OCI-LY3 (cell line): ENCODE results near the gene PTPRD.
"Not testable (repeated sequence)": the region's sequence is repeated elsewhere in the genome, so short reads cannot be mapped to it uniquely, and the experiment has no call there.

Source experiments
- H2AFZ ChIP-seq: fragments of 200-600, 300-600 bp; shearing (Covaris generic); 2 replicates; pipeline ENCODE4 v1.6.0; 2014; ENCODE audit warnings: antibody characterized with exemption, low read depth, low read length
- H3K27ac ChIP-seq: fragments of 200-600, 300-600 bp; sonication (generic); 2 replicates; pipeline ENCODE4 v1.5.1; 2014; ENCODE audit warnings: mild to moderate bottlenecking, low read length, moderate library complexity, mixed read lengths
- H3K27me3 ChIP-seq: fragments of 200-600, 300-600 bp; sonication (generic); 2 replicates; pipeline ENCODE4 v1.6.1; 2014; ENCODE audit warnings: low read depth, low read length, mixed read lengths
- H3K36me3 ChIP-seq: fragments of 200-600, 300-600 bp; sonication (generic); replicated peaks from 2 replicates; pipeline ENCODE3; 2014; ENCODE audit warnings: low read depth, low read length, mixed read lengths
- H3K4me1 ChIP-seq: fragments of 300-600, 200-600 bp; sonication (generic); 2 replicates; pipeline ENCODE4 v1.6.1; 2014; ENCODE audit warnings: low read length, mixed read lengths
- H3K4me2 ChIP-seq: fragments of 200-600, 300-600 bp; sonication (generic); 2 replicates; pipeline ENCODE4 v1.6.1; 2014; ENCODE audit warnings: low read length, mixed read lengths
- H3K4me3 ChIP-seq: fragments of 300-600, 200-600 bp; sonication (generic); 2 replicates; pipeline ENCODE4 v1.5.1; 2014; ENCODE audit warnings: antibody characterized with exemption, mild to moderate bottlenecking, low read length, moderate library complexity
- H3K79me2 ChIP-seq: fragments of 300-600, 200-600 bp; shearing (Covaris generic); 2 replicates; pipeline ENCODE4 v1.6.1; 2014; ENCODE audit warnings: mild to moderate bottlenecking, low read length, mixed read lengths
- H3K9ac ChIP-seq: fragments of 300-600, 200-600 bp; shearing (Covaris generic); 2 replicates; pipeline ENCODE4 v1.6.0; 2014; ENCODE audit warnings: mild to moderate bottlenecking, low read length, moderate library complexity
- H3K9me3 ChIP-seq: fragments of 200-600, 300-600 bp; shearing (Covaris generic); 2 replicates; pipeline ENCODE4 v1.6.1; 2014; ENCODE audit warnings: low read length, mixed read lengths; ENCODE audit not compliant: insufficient read depth
- H4K20me1 ChIP-seq: fragments of 200-600, 300-600 bp; sonication (generic); 2 replicates; pipeline ENCODE4 v1.6.1; 2016; ENCODE audit warnings: low read length, mixed read lengths; ENCODE audit not compliant: insufficient read depth
- EZH2phosphoT487 ChIP-seq: fragments of 200-600 bp; shearing (Covaris generic); IDR thresholded peaks from 2 replicates; pipeline ENCODE4 v1.6.1; 2018; ENCODE audit warnings: antibody characterized with exemption, mixed run types, low read depth
- TF ChIP-seq, protein P1 (sequence below): fragments of 200-600, 300-600 bp; sonication (generic); IDR thresholded peaks from 2 replicates; pipeline ENCODE4 v1.5.1; 2014; ENCODE audit warnings: antibody characterized with exemption, low read length, low read depth

PTPRD gene

DNA sequence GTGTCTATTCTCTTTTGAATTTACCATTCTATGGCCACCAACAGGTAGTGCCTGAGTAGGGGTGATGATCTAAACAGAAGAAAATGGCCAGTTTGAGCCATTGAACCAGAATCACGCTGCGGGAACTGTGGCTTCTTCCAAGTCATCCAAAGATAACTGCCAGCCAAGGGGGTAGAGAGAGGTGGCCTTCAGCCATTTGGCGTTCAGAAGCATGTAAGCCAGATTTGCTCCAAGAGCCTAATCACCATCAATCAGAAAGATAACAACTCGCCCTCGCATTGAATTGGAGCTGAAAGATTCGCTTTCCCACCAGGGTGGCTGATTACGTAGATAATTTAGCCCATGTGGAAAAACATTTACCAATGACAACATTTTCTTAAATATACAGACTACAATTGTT lies 1510.5 kb downstream of the PTPRD start:
- Histone ChIP-seq H3K27me3 (no peaks in the 10 kb centered on the region), H3K4me2 (no peak overlapping the region), H2AFZ (no peak overlapping the region), H3K79me2 (no peaks in the 10 kb centered on the region), H3K27ac (no peak overlapping the region), H4K20me1 (no peaks in the 10 kb centered on the region), H3K4me1 (no peaks in the 10 kb centered on the region), H3K9ac (no peak overlapping the region), H3K4me3 (no peak overlapping the region), H3K9me3 (no peaks in the 10 kb centered on the region), H3K36me3 (no peaks in the 10 kb centered on the region)
- no peak for TF ChIP-seq EZH2phosphoT487

DNA sequence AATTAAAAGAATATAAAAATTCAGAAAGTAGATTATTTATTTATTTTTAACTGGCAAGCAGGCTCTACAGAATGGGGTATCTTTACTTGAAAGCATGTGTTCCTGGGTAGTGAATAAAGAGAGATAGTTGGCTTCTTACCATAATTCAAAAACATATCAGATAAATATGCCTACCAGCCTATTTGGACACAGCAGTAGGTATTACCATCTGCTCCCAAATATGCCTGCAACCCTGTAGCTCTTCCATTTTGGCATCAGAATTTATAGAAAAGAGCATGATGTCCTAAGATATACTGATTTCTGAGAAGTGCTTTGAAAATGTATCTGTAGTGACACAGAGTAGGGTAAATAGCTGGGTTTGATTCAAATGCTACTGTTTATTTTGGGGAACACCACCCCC lies 1512.7 kb downstream of the PTPRD start:
- no peak overlapping the region for H3K27ac ChIP-seq
- TF ChIP-seq, protein P1, sequence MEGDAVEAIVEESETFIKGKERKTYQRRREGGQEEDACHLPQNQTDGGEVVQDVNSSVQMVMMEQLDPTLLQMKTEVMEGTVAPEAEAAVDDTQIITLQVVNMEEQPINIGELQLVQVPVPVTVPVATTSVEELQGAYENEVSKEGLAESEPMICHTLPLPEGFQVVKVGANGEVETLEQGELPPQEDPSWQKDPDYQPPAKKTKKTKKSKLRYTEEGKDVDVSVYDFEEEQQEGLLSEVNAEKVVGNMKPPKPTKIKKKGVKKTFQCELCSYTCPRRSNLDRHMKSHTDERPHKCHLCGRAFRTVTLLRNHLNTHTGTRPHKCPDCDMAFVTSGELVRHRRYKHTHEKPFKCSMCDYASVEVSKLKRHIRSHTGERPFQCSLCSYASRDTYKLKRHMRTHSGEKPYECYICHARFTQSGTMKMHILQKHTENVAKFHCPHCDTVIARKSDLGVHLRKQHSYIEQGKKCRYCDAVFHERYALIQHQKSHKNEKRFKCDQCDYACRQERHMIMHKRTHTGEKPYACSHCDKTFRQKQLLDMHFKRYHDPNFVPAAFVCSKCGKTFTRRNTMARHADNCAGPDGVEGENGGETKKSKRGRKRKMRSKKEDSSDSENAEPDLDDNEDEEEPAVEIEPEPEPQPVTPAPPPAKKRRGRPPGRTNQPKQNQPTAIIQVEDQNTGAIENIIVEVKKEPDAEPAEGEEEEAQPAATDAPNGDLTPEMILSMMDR = no peak
- TF ChIP-seq EZH2phosphoT487 = no peak
- H3K4me1 ChIP-seq = no peaks in the 10 kb centered on the region
- no peaks in the 10 kb centered on the region for H3K36me3 ChIP-seq
- no peaks in the 10 kb centered on the region for H3K27me3 ChIP-seq
- H2AFZ ChIP-seq = no peak overlapping the region
- H3K79me2 ChIP-seq = no peaks in the 10 kb centered on the region
- no peaks in the 10 kb centered on the region for H3K9me3 ChIP-seq
- no peaks in the 10 kb centered on the region for H4K20me1 ChIP-seq
- no peak overlapping the region for H3K9ac ChIP-seq
- H3K4me2 ChIP-seq = no peak overlapping the region
- no peak overlapping the region for H3K4me3 ChIP-seq

DNA sequence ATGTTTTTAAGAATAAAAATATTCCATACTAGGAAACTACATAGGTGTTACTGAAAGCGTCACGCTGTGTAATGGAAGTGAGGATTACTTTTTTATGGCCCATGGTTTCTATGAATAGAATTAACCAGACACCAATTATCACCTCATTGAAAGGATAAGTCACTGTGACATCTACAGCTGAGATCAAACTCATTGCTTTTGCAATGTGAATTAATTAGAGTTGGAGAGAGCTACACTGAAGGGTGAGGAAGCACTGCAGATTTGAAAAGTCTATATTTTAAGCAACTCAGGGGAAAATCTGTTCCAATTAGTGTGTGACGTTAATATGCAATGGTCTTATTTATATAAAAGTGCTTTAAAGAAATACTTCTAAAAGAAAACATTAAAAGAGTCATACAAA lies 1513.2 kb downstream of the PTPRD start:
- H3K27ac ChIP-seq = no peak overlapping the region
- H3K36me3 ChIP-seq = no peaks in the 10 kb centered on the region
- no peak overlapping the region for H3K4me3 ChIP-seq
- no peaks in the 10 kb centered on the region for H3K79me2 ChIP-seq
- H4K20me1 ChIP-seq = no peaks in the 10 kb centered on the region
- H3K9me3 ChIP-seq = no peaks in the 10 kb centered on the region
- no peak for TF ChIP-seq EZH2phosphoT487
- TF ChIP-seq, protein P1 = no peak
- H3K4me1 ChIP-seq = no peaks in the 10 kb centered on the region
- no peak overlapping the region for H3K4me2 ChIP-seq
- no peak overlapping the region for H3K9ac ChIP-seq
- H3K27me3 ChIP-seq = no peaks in the 10 kb centered on the region
- no peak overlapping the region for H2AFZ ChIP-seq

DNA sequence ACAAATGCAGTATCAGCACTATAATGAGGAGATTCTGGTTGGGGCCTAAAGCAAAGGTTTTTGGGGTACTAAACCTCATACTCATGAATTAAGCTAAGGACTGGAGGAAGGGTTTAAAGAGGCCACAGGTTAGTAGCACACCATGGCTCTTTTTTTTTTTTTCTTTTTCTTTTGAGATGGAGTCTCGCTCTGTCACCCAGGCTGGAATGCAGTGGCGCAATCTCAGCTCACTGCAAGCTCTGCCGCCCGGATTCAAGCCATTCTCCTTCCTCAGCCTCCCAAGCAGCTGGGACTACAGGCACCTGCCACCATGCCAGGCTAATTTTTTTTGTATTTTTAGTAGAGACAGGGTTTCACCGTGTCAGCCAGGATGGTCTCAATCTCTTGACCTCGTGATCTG lies 1515.5 kb downstream of the PTPRD start:
- H3K27ac ChIP-seq, H3K79me2 ChIP-seq, H4K20me1 ChIP-seq, H2AFZ ChIP-seq, H3K4me3 ChIP-seq, H3K9ac ChIP-seq, H3K4me1 ChIP-seq, H3K4me2 ChIP-seq, H3K36me3 ChIP-seq, H3K9me3 ChIP-seq, H3K27me3 ChIP-seq: not testable (repeated sequence)

DNA sequence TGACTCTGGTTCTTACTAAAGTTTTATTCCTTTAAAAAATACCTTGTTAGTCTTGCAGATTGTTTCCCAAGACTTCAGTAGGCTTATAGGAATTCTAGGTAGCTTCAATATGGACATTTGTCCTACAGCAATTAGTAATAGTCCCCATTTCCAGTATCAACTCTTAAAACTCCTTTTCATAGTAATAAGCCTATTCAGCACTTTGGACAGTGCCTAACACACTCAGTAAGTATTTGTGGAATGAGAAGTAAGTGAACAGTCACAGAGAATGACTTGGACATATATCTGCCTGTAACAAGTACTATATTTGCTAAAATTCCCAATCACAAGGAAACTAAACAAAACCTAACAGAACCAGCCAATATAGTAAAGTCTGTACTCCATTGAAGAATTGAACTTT lies 1521.4 kb downstream of the PTPRD start:
- TF ChIP-seq, protein P1 = no peak
- no peak for TF ChIP-seq EZH2phosphoT487
- H3K27ac ChIP-seq = no peak overlapping the region

More for the DNA sequence above, 1521.4 kb downstream of the PTPRD start:
- Histone ChIP-seq H3K4me2 (no peak overlapping the region), H3K4me3 (no peak overlapping the region), H3K79me2 (no peaks in the 10 kb centered on the region), H3K4me1 (no peaks in the 10 kb centered on the region), H3K36me3 (no peaks in the 10 kb centered on the region), H2AFZ (no peak overlapping the region), H3K27me3 (no peaks in the 10 kb centered on the region), H4K20me1 (no peaks in the 10 kb centered on the region), H3K9me3 (no peaks in the 10 kb centered on the region), H3K9ac (no peak overlapping the region)
